Head of caudate nucleus (tissue), 42 donors: ENCODE data around the gene DPH5.
"Not testable (repeated sequence)": the region's sequence is repeated elsewhere in the genome, so short reads cannot be mapped to it uniquely, and the experiment has no call there.

Experiments
- DNase-seq, 42 donors: peaks; one replicate each; pipeline versions ENCODE4 v3.0.0 to v3.0.0-alpha.2; 2020 to 2021; ENCODE audit warnings: mixed read lengths in 7 of 42
- intact Hi-C: fragments of 100-400 bp; cut with DNase I; formaldehyde crosslinking; loops from one replicate; pipeline ENCODE4 v1.15.0; 2022

The DPH5 gene

DNA sequence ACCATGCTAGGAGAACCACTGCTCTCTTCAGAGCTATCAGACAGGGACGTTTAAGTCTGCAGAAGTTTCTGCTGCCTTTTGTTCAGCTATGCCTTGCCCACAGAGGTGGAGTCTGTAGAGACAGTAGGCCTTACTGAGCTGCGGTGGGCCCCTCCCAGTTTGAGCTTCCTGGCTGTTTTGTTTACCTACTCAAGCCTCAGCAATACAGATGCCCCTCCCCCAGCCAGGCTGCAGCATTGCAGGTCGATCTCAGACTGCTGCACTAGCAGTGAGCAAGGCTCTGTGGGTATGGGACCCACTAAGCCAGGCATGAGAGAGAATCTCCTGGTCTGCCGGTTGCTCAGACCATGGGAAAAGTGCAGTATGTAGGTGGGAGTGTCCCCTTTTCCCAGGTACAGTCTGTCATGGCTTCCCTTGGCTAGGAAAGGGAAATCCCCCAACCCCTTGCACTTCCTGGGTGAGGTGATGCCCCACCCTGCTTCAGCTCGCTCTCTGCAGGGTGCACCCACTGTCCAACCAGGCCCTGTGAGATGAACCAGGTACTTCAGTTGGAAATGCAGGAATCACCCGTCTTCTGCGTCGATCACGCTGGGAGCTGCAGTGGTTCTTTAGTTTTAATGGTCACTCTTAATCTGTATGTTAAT lies 75.9 kb downstream of the DPH5 start:
- intact Hi-C loops = not testable (repeated sequence)
- peak in 1 of 42 donors; percentile 16 for DNase-seq

DNA sequence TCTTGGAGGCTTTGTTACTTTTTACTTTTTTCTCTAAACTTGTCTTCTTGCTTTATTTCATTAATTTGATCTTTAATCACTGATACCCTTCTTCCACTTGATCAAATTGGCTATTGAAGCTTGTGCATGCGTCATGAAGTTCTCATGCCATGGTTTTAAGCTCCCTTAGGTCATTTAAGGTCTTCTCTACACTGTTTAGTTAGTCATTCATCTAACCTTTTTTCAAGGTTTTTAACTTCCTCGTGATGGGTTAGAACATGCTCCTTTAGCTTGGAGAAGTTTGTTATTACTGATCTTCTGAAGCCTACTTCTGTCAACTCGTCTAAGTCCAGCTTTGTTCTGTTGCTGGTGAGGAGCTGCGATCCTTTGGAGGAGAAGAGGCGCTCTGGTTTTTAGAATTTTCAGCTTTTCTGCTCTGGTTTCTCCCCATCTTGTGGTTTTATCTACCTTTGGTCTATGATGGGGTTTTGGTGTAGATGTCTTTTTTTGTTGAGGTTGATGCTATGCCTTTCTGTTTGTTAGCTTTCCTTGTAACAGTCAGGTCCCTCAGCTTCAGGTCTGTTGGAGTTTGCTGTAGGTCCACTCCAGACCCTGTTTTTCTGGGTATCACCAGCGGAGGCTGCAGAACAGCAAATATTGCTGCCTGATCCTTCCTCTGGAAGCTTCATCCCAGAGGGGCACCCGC lies 76.7 kb downstream of the DPH5 start:
- DNase-seq, intact Hi-C loops: not testable (repeated sequence)

DNA sequence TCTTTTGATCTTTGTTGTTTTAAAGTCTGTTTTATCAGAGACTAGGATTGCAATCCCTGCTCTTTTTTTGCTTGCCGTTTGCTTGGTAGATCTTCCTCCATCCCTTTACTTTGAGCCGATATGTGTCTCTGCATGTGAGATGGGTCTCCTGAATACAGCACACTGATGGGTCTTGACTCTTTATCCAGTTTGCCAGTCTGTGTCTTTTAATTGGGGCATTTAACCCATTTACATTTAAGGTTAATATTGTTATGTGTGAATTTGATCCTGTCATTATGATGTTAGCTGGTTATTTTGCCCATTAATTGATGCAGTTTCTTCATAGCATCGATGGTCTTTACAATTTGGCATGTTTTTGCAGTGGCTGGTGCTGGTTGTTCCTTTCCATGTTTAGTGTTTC lies 77.8 kb downstream of the DPH5 start:
- intact Hi-C loops, DNase-seq: not testable (repeated sequence)

DNA sequence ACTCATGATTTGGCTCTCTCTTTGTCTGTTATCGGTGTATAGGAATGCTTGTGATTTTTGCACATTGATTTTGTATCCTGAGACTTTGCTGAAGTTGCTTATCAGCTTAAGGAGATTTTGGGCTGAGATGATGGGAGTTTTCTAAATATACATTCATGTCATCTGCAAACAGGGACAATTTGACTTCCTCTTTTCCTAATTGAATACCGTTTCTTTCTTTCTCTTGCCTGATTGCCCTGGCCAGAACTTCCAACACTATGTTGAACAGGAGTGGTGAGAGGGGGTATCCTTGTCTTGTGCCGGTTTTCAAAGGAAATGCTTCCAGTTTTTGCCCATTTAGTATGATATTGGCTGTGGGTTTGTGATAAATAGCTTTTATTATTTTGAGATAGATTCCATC lies 79.5 kb downstream of the DPH5 start:
- DNase-seq, intact Hi-C loops: not testable (repeated sequence)

DNA sequence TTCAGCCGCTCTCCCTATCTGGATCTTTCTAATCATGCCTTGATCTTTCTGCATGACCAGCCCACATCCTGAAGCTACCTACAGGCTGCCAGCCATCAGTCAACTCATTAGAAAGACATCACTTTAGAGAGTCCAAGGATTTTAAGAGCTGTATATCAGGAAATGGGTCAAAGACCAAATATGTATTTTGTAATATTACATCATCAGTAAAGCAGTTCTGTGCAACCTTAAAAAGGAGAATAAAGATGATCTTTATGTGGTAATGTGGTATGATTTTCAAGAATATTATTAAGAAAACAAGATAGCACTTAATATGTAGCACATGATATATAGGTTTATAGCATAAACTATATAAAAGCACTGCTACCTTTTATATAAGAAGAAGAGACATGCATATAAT lies 82.1 kb downstream of the DPH5 start:
- no peak for DNase-seq
- intact Hi-C loops = no loop called here

DNA sequence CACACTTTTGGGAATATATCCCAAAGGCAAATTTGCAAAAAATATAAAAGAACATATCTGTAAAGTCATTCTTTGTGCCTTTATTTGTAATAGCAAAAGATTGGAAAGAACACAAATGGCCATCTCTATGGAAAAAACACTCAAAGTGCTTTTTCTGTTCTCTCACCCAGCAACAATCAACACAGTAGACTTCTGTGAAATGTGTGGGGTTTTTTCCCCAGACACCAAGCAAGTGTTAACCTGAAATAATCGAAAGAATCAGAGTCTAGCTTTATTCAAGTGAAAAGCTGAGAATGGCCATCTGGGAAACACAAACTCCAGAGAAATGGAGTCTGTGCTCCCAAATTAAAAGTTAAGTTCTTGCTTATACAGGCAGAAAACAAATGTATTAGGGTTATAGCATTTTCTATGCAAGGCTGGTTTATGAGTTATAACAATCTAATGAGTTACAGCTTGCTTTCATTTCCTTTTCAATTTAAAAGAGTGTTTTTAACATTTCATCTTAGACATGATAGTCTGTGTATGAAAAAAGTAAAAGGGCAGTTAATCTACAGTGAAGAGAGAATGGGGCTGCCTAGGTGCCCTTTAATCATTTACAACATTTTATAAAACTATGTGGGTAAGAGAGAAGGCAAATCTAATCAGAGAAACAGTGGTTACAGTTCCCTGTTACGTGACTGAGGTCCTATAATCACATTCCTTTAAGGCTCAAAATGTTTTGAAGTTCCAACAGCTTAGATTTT lies 83.1 kb downstream of the DPH5 start:
- no peak for DNase-seq

DNA sequence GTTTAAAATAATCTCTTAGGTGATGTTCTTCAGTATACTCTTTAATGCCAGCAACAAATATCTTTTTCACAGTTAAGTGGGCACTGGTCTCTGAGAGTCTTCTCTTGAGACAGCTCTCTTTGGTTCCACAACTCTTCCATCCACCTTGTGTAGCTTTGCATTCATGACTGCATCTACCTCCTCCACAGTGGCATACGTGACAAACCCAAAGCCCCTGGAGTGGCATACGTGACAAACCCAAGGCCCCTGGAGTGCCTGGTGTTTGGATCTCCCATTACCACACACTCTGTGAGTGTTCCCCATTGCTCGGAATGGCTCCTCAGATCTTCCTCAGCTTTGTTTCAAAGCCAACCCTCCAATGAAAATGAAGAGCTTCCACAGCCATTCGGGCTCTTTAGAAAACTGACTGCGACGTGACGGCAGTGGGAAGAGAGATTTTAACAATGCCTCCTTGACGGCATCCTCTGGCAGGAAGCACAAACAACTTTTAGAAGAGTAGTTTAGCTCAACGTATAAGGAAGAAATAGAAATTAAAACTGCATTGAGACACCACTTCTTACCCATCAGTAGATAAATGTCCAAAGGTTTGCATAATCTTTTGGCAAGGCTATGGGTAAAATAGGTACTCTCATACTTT lies 83.9 kb downstream of the DPH5 start:
- intact Hi-C loops = no loop called here
- no peak for DNase-seq

More for the DNA sequence above, 83.1 kb downstream of the DPH5 start:
- intact Hi-C loops = no loop called here

DNA sequence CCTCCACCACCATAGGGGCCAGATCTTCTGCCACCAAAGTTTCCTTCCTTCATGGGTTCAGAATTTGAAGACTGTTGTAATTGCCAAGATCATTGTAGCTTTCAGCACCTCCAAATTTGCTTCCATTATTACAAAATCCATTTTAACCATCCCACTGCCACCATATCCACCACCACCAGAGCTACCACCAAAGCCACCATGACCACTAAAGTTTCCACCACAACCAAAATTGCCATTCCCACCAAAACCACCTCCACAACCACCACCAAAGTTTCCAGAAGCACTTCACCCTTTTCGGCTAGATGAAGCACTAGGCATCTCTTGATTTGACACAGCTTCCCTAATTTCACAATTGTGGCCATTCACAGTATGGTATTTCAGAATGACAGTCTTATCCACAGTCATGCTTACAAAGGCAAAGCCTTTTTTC lies 84.5 kb downstream of the DPH5 start:
- intact Hi-C loops = no loop called here
- no peak for DNase-seq
